Prostate gland (tissue), 2 donors: ENCODE results near the gene CHST11.

Experiments
- POLR2A ChIP-seq: fragments of 450-650 bp; IDR thresholded peaks from one replicate; pipeline ENCODE4 v1.6.1; 2016; ENCODE audit warnings: antibody characterized with exemption, mild to moderate bottlenecking
- POLR2AphosphoS5 ChIP-seq: sonication (generic); formaldehyde crosslinking; IDR thresholded peaks from one replicate; pipeline ENCODE4 v1.6.1; 2017; ENCODE audit warnings: antibody characterized with exemption
- TF ChIP-seq, protein P1 (sequence below), 4 experiments: fragments of 200-600 bp in 2 of 4; fragments of 450-650 bp in 2 of 4; sonication (generic) in 2 of 4; IDR thresholded peaks; 1 replicate in 3 of 4; 2 replicates in 1 of 4; pipeline ENCODE4 v1.5.1; 2016 to 2019; ENCODE audit warnings: antibody characterized with exemption in 4 of 4, mild to moderate bottlenecking in 2 of 4, moderate library complexity in 2 of 4

DNA sequence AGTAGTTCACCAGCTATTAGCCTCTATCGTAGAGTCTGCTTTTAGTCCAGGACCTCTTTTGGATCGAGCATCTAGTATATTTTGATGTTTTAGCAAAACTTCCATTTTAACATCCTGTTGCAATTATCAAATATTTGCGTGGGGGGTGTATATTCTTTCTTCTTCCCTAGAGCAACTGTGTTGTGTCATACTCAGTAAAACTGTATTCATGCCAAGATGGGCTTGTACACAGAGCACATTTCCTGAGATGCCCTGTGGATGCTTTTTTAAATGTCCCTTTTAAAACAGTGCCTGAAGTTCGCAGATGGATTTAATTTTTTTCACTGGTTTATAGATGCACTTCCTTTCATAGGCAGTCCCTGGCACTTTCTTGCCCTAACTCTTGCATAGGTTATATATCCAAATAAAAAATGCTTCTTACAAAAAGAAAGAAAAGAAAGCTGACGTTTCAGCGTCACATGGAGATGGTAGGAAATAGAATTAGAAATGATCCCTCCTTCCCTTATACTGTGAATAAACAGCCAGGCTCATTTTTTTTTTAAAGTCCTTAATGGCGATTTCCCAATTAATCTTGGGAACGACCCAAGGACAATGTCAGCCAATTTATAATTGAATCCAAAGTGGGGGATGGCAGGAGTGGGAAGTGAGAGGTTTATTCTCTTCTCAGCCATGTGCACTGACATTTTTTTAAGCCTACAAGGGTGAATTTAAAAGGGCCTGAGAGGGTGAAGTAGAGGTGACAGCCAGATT, 254.4 kb downstream of the CHST11 start:
- TF ChIP-seq, protein P1, sequence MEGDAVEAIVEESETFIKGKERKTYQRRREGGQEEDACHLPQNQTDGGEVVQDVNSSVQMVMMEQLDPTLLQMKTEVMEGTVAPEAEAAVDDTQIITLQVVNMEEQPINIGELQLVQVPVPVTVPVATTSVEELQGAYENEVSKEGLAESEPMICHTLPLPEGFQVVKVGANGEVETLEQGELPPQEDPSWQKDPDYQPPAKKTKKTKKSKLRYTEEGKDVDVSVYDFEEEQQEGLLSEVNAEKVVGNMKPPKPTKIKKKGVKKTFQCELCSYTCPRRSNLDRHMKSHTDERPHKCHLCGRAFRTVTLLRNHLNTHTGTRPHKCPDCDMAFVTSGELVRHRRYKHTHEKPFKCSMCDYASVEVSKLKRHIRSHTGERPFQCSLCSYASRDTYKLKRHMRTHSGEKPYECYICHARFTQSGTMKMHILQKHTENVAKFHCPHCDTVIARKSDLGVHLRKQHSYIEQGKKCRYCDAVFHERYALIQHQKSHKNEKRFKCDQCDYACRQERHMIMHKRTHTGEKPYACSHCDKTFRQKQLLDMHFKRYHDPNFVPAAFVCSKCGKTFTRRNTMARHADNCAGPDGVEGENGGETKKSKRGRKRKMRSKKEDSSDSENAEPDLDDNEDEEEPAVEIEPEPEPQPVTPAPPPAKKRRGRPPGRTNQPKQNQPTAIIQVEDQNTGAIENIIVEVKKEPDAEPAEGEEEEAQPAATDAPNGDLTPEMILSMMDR (IDR thresholded peaks at IDR 0.05): no peak
- TF ChIP-seq POLR2AphosphoS5 (no peak), POLR2A (no peak)
